Smooth muscle cell (in vitro differentiated cells): ENCODE measurements around the gene CLASP1. TPM values are rescaled to one million over a fixed set of nuclear protein-coding genes. Genes with fewer than 3 reads are reported as not detected.

ENCODE experiments used
- DNase-seq: peaks from one replicate; lab custom pipeline; 2025; ENCODE audit not compliant: unreplicated experiment; lab: John Stamatoyannopoulos, UW
- H2AFZ ChIP-seq: fragments of 200-600 bp; sonication (generic); 2 replicates; pipeline ENCODE4 v1.6.0; 2016; ENCODE audit warnings: antibody characterized with exemption, low read depth, mild to moderate bottlenecking
- H3F3A ChIP-seq: fragments of 200-600 bp; sonication (generic); 2 replicates; pipeline ENCODE4 v1.6.0; 2017; ENCODE audit warnings: antibody characterized with exemption, low read depth
- H3K27ac ChIP-seq: fragments of 200-600 bp; sonication (generic); 2 replicates; pipeline ENCODE4 v1.5.1; 2016; ENCODE audit warnings: low read depth, mild to moderate bottlenecking
- H3K27me3 ChIP-seq: fragments of 200-600 bp; sonication (generic); 2 replicates; pipeline ENCODE4 v1.6.1; 2016; ENCODE audit warnings: low read depth, mild to moderate bottlenecking
- H3K36me3 ChIP-seq: fragments of 200-600 bp; sonication (generic); 2 replicates; pipeline ENCODE4 v1.5.1; 2016; ENCODE audit warnings: low read depth
- H3K4me1 ChIP-seq: fragments of 200-600 bp; sonication (generic); 2 replicates; pipeline ENCODE4 v1.5.1; 2016; ENCODE audit warnings: low read depth
- H3K4me2 ChIP-seq: fragments of 200-600 bp; sonication (generic); 2 replicates; pipeline ENCODE4 v1.6.0; 2016; ENCODE audit warnings: mild to moderate bottlenecking
- H3K4me3 ChIP-seq: fragments of 200-600 bp; sonication (generic); 2 replicates; pipeline ENCODE4 v1.5.1; 2016; ENCODE audit warnings: mild to moderate bottlenecking
- H3K79me2 ChIP-seq: fragments of 200-600 bp; sonication (generic); 2 replicates; pipeline ENCODE4 v1.6.0; 2016; ENCODE audit warnings: low read depth, mild to moderate bottlenecking
- H3K9ac ChIP-seq: fragments of 200-600 bp; sonication (generic); 2 replicates; pipeline ENCODE4 v1.6.0; 2016; ENCODE audit warnings: low read depth
- H3K9me3 ChIP-seq: fragments of 200-600 bp; sonication (generic); replicated peaks from 2 replicates; pipeline ENCODE4 v1.5.1; 2016; ENCODE audit warnings: low read depth
- H4K20me1 ChIP-seq: fragments of 200-600 bp; sonication (generic); 2 replicates; pipeline ENCODE4 v1.6.0; 2016; ENCODE audit warnings: low read depth
- WGBS: methylation state at CpG from one replicate; pipeline ENCODE4 v1.1.7; 2016; ENCODE audit warnings: low lambda C conversion rate; 5-methylcytosine and 5-hydroxymethylcytosine counted together
- polyA plus RNA-seq: library from polyadenylated mRNA; unstranded; fragments of >200 nt; fragmentation: Nextera tagmentation; extraction: Ambion mirVana; gene quantifications from 2 replicates; pipeline ENCODE4 v1.2.1, GENCODE V29; 2016
- total RNA-seq: library from RNA; depleted of rRNA; stranded (reverse); fragments of >200 nt; gene quantifications from 2 replicates; pipeline ENCODE4 v1.2.3, GENCODE V29; 2014
- TF ChIP-seq, protein P1 (sequence below): fragments of 200-600 bp; sonication (generic); IDR thresholded peaks from 2 replicates; pipeline ENCODE4 v1.5.1; 2017; ENCODE audit warnings: borderline replicate concordance, mild to moderate bottlenecking, antibody characterized with exemption; ENCODE audit not compliant: insufficient read depth, poor library complexity, severe bottlenecking

The CLASP1 gene
- total and polyA plus RNA-seq, 2 experiments from 2014 or later: 15.0 to 33.8 TPM

GRCh38 chr2:121368155-121368554, 281.1 kb downstream of the CLASP1 start:
- H3K4me3 ChIP-seq: no peak overlapping the region
- H3K36me3 ChIP-seq: peaks cover 5% of the 10 kb centered on the region
- 95% methylated on average over 7 of the region's 7 CpGs for WGBS
- no peaks in the 10 kb centered on the region for H3K79me2 ChIP-seq
- no peak overlapping the region for H3K4me2 ChIP-seq
- no peaks in the 10 kb centered on the region for H3K9me3 ChIP-seq
- no peaks in the 10 kb centered on the region for H3K27me3 ChIP-seq
- no peaks in the 10 kb centered on the region for H4K20me1 ChIP-seq
- no peaks in the 10 kb centered on the region for H3F3A ChIP-seq
- H3K4me1 ChIP-seq: no peaks in the 10 kb centered on the region
- TF ChIP-seq, protein P1, sequence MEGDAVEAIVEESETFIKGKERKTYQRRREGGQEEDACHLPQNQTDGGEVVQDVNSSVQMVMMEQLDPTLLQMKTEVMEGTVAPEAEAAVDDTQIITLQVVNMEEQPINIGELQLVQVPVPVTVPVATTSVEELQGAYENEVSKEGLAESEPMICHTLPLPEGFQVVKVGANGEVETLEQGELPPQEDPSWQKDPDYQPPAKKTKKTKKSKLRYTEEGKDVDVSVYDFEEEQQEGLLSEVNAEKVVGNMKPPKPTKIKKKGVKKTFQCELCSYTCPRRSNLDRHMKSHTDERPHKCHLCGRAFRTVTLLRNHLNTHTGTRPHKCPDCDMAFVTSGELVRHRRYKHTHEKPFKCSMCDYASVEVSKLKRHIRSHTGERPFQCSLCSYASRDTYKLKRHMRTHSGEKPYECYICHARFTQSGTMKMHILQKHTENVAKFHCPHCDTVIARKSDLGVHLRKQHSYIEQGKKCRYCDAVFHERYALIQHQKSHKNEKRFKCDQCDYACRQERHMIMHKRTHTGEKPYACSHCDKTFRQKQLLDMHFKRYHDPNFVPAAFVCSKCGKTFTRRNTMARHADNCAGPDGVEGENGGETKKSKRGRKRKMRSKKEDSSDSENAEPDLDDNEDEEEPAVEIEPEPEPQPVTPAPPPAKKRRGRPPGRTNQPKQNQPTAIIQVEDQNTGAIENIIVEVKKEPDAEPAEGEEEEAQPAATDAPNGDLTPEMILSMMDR: no peak
- no peak overlapping the region for H3K27ac ChIP-seq
- no peak for DNase-seq
- H2AFZ ChIP-seq: no peak overlapping the region
- H3K9ac ChIP-seq: no peak overlapping the region

GRCh38 chr2:121367246-121367900, 281.9 kb downstream of the CLASP1 start:
- TF ChIP-seq, protein P1: no peak

DNA sequence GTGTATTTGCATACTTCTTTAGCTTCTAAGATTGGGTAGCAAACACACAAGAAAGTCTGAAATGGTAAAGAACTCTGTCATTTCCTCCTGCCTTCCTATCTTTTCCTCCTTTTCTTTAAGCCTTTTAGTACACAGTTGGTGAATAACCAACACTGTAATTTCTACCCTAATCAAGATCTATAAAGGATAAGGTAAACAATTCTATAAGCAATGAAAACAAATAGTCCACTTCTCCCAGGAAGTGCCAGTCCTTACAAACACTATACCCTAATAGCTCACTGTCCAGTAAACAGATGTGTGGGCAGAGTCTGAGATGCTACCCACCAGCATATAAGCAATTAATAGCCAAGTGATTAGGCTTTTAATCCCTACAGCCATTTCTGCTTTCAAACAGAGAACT, 283.2 kb downstream of the CLASP1 start:
- H3K9ac ChIP-seq: no peak overlapping the region
- peaks cover 5% of the 10 kb centered on the region for H3K36me3 ChIP-seq
- DNase-seq: no peak

More at GRCh38 chr2:121367246-121367900, 281.9 kb downstream of the CLASP1 start:
- Histone ChIP-seq H3K9ac (no peak overlapping the region), H2AFZ (no peak overlapping the region), H3K4me2 (no peak overlapping the region), H3K27ac (no peak overlapping the region), H3K79me2 (no peaks in the 10 kb centered on the region), H3K4me1 (no peaks in the 10 kb centered on the region), H3F3A (no peaks in the 10 kb centered on the region), H3K4me3 (no peak overlapping the region), H3K9me3 (no peaks in the 10 kb centered on the region), H3K36me3 (peaks cover 5% of the 10 kb centered on the region), H4K20me1 (no peaks in the 10 kb centered on the region), H3K27me3 (no peaks in the 10 kb centered on the region)
- WGBS: 96% methylated on average over 26 of the region's 26 CpGs
- DNase-seq: no peak

More for the DNA sequence above, 283.2 kb downstream of the CLASP1 start:
- Histone ChIP-seq H3F3A (no peaks in the 10 kb centered on the region), H3K9me3 (no peaks in the 10 kb centered on the region), H3K27ac (no peak overlapping the region), H3K4me1 (no peaks in the 10 kb centered on the region), H3K4me2 (no peak overlapping the region), H4K20me1 (peaks cover 2% of the 10 kb centered on the region), H2AFZ (no peak overlapping the region), H3K79me2 (no peaks in the 10 kb centered on the region), H3K4me3 (no peak overlapping the region), H3K27me3 (no peaks in the 10 kb centered on the region)
- TF ChIP-seq, protein P1: no peak
